H4 (cell line): ENCODE measurements around the gene MRAS. TPM values are rescaled to one million over a fixed set of nuclear protein-coding genes. Genes with fewer than 3 reads are reported as not detected.

Source experiments
- DNase-seq: peaks from one replicate; pipeline ENCODE4 v3.0.0-alpha.2; 2015; ENCODE audit warnings: low spot score
- total RNA-seq: library from RNA; depleted of rRNA; stranded (reverse); fragments of >200 nt; shearing (Covaris generic); gene quantifications from 2 replicates; pipeline ENCODE4 v1.2.3, GENCODE V29; 2014

MRAS gene
- total RNA-seq, 1 experiment from 2014 or later = 9.4 TPM

- no peak for DNase-seq
These were observed 7.9 kb upstream of the MRAS start for GRCh38 chr3:138340511-138340910.

- DNase-seq = no peak
These were observed 3.6 kb upstream of the MRAS start for GRCh38 chr3:138344754-138345153.

GRCh38 chr3:138348754-138349739 lies 668 bp downstream of the MRAS start:
- DNase-seq = no peak

- no peak for DNase-seq
These were observed 1.7 kb downstream of the MRAS start for GRCh38 chr3:138349926-138350665.

- no peak for DNase-seq
These were observed 2.8 kb downstream of the MRAS start for GRCh38 chr3:138351151-138351550.

- DNase-seq = no peak
These were observed 3.7 kb downstream of the MRAS start for GRCh38 chr3:138351916-138352550.

- DNase-seq = no peak
These were observed 6.0 kb downstream of the MRAS start for GRCh38 chr3:138354376-138354775.

- DNase-seq = no peak
These were observed 6.7 kb downstream of the MRAS start for GRCh38 chr3:138355071-138355470.

GRCh38 chr3:138356730-138357405 lies 8.5 kb downstream of the MRAS start:
- DNase-seq = no peak

- no peak for DNase-seq
These were observed 11.0 kb downstream of the MRAS start for GRCh38 chr3:138359148-138359918.

GRCh38 chr3:138359919-138360868 lies 11.8 kb downstream of the MRAS start:
- DNase-seq = no peak

- DNase-seq = no peak
These were observed 12.6 kb downstream of the MRAS start for GRCh38 chr3:138360869-138361525.

- no peak for DNase-seq
These were observed 13.2 kb downstream of the MRAS start for GRCh38 chr3:138361561-138361971.

- DNase-seq = no peak
These were observed 14.2 kb downstream of the MRAS start for GRCh38 chr3:138362538-138362937.

- no peak for DNase-seq
These were observed 14.9 kb downstream of the MRAS start for GRCh38 chr3:138363322-138363721.

- DNase-seq = no peak
These were observed 16.2 kb downstream of the MRAS start for GRCh38 chr3:138364356-138365252.

GRCh38 chr3:138365253-138365555 lies 16.8 kb downstream of the MRAS start:
- DNase-seq = no peak

GRCh38 chr3:138366006-138366759 lies 17.8 kb downstream of the MRAS start:
- no peak for DNase-seq
